Measurements from ENCODE around the gene CYP24A1.

GRCh38 chr20:54204063-54204462 is 30.3 kb upstream of the CYP24A1 start:
- TF ChIP-seq POLR2A (IDR thresholded peaks at IDR 0.05) (no peak), EP300 (IDR thresholded peaks at IDR 0.05; ENCODE audit: low read depth) (no peak), CTCF (IDR thresholded peaks at IDR 0.05) (no peak), POLR2AphosphoS5 (IDR thresholded peaks at IDR 0.05) (no peak)
